Umbilical cord (tissue), 2 donors: Measurements from ENCODE around the gene FMOD. TPM values are rescaled to one million over a fixed set of nuclear protein-coding genes. Genes with fewer than 3 reads are reported as not detected.

Experiments used
- DNase-seq: peaks from one replicate; pipeline ENCODE4 v3.0.0-alpha.2; 2015; ENCODE audit warnings: low spot score
- total RNA-seq: library from RNA; depleted of rRNA; stranded (reverse); fragments of >200 nt; gene quantifications from one replicate; pipeline ENCODE4 v1.2.3, GENCODE V29; 2014; ENCODE audit warnings: low replicate concordance; ENCODE audit not compliant: insufficient read depth

Gene FMOD
- total RNA-seq, result 227 TPM

DNA sequence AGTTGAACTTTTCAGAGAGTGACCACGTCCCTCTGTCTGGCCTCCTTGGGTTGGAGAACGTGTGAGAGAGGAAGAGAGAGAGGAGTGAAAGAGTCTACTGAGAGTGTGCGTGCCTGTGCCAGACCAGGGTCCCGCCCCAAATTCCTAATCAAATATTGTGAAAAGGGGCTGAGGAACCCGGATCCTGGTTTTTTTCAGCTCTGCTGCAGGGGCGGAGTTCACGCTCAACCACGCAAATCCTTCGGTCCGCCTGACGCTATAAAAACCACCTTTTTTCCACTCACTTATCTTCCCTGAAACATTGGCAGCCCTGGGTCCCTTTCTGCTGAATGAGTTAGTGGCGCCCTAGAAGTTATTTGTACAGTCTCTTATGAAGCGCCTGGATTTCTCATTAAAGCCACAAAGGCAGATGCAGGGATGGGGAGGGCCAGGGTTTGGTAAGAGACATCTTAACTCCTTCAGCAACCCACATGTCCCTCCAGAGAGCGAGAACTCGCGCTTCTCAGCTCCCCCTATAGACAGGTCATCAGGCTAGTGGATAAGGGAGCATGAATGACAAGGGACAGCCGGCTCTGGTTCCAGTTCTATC, at the start of gene FMOD:
FMOD (minus strand) TSS at position 86 of the 589 bp plus-strand sequence. CDS start 2,852 bp downstream, outside the sequence.
- peak; percentile 93 for DNase-seq

DNA sequence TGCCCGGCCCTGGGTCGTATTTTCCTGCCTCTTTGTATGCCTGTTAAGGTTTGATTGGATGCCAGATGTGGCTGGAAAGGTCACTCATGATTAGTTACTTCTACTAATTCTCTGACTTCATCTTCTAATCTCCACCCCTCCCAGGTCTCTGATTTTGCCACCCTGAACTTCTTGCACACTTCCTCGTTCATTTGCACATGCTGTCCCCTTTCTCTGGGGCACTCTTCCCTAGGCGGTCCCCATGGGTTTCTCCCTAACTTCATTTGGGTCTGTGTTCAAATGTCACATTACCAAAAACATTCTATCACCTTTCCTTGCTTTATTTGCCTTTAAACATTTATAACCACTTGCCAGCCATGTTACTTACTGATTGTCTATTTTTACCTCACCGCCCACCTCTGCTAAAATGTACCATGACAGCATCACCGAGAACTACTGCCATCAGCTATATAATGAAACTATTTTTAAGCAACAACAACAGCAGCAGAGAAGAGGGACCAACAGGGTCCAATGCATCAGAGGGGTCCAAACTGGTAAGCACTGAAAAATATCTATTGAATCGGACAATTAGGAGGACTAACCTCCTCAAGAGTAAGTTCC, 45.8 kb upstream of the FMOD start:
- no peak for DNase-seq

DNA sequence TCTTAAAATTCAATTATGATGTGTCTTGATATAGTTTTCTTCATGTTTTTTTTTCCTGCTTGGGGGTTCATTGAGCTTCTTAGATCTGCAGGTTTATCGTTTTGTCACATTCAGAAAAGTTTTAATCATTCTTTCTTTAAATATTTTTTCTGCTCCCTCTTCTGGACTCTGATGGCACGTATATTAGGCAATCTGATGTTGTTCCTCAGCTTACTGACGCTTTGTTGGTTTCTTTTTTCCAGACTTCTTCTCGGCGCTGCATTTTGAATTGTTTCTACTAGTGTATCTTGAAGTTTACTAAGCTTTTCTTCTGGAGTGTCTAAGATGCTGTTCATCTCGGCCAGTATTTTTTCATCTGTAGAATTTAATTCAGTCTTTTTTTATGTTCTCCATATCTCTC, 44.8 kb upstream of the FMOD start:
- DNase-seq, result no peak

DNA sequence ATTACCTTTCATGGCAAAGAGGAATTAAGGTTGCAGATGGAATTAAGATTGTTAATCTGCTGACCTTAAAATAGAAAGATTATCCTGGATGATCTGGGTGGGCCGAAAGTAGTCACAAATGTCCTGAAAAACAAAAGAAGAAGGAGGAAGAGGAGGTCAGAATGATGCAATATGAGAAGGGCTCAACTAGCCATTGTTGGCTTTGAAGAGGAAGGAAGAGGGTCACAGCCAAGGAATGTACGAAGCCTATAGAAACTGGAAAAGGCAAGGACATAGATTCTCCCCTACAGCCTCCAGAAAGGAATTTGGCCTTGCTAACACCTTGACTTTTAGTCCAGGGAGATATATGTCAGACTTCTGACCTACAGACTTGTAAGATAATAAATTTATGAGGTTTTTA, 39.4 kb upstream of the FMOD start:
- DNase-seq, result no peak

DNA sequence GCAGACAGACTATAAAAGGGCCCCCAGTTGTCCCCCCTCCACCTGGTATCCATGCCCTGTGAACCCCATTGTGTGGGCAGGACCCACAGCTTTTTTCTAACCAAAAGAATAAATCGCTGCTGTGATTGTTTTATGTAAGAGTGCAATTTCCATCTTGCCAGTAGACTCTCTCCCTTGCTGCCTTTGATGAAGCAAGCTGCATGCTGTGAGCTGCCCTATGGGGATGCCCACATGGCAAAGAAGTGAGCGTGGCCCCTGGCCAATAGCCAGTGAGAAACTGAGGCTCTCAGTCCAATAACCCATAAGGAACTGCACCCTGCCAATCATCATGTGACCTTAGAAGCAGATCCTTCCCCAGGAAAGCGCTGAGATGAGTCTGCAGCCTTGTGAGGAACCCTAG, 37.8 kb upstream of the FMOD start:
- no peak for DNase-seq

DNA sequence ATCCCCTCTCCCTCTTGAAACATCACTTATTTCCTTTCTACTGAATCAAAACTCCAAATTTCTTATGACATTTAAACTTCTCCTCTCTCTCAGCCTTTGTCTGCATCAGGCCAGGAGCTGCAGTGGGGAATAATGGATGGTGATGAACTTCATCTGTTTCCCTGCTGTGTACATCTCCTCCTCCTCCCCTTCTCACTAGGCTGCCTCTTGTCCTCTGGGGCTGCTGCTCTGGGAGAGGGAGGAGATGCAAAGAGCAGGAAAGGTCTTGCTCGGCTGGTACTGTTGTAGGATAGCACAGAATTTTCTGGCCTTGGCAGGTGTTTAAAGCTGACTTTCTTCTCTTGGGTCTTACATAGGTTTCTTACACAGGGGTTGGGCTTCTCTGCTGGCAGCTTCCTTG, 31.1 kb upstream of the FMOD start:
- DNase-seq, result no peak

DNA sequence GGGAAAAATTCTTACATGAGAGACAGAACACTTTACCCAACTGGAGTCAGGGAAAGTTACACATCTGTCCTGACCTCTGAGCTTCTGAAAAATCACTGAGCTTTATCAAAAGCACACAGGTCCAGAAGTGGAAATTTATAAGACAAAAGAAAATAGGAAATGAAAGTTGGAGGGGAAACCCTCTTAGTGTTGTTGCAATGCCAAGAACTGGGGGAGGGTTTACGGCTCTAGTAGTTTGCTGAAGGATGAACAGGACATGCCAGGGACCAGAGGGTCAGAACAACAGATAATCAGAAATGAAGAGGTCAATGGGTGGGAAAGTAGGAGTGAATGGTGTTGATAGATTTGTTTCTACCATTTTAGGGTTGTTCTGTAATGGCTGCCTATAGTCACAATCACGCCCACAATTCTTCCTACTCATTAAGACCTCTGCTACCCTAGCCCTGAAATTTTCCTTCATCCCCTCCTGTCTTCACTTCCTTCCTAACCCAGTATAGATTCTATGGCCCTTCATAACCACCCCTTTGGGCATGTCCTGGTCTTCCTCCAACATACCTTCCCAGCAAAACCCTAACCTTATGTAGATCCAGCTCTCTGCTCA, 30.3 kb upstream of the FMOD start:
- no peak for DNase-seq

DNA sequence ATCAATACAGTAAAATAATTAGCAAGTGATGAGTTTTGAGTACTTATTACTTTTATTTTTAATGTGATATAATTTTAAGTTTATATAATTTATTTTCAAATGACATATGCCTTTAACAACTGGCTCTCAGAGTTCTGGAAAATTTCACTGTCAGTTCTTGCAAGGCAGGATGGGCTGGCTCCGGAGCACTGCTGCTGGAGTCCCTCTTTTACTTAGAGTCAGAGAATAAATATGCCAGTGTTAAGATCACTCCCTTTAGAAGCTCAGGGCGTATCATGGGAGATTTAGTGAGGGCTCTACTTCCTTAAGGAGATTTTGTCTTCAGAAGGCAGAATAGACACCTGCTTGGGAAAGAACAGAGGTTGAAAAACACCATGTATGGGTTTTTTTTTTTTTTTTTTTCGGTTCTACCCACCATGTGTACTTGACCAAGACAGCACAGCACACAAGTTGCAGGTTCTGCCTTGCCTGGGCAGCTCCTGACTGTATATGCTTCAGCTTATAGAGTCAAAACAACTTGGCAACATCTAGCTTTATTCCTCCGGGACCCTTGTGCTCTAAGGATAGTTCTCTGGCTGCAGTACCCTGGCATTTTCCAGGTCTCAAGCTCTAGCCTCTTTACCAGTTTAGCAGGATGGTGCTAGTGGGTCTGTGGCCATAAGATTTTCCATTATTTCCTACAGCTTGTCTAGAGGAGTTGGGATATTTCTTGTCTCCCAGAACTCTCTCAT, 29.7 kb upstream of the FMOD start:
- DNase-seq, result peak; percentile 95

DNA sequence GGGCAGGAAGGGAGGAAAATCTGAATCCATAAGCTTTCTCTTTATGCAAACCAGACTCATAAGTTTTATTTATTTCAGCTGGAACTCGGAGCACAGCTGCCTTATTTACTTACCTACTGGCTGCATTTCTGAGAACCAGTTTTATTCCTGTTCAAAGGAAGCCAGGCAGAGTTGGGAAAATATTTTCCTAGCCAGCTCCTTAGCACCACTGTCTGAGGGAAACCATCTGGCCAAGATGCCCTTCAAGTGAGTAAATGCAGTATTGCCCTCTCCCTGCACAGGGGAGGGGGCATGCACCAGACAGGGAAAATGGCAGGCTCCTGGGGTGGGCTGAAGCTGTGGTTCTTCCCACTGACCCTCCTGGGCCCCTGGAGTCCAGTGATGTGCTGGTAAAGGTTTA, 28.9 kb upstream of the FMOD start:
- peak; percentile 92 for DNase-seq

DNA sequence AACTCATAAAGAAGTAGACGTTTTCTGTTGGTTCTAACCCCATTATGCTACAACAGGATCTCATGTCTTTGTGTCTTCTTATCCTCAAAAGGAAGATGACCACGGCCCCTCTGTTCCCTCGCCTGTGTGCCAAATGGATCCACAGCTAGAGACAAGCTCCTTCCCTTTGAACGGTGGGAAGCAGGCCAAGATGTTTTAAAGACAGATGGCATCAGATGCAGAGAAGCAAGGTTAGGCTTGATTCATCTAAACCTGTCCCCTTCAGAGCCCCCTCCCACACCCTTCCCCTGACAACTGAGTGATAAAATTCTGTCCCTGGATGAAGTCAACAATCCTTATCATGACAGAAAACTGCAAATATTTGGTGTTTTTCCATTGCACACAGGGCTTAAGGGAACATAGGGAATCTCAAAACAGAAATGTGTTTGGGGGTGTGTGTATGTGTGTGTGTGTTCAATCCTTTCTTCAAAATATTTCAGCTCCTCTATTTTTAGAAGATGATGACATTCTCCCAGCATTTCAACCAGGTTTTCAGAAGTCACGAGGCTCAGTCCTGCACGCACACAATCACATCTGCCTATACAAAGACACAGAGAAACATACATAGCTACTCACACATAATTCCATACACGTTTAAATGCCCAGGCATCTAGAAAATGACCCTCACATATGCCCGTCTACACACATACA, 27.8 kb upstream of the FMOD start:
- DNase-seq, result peak; percentile 93

DNA sequence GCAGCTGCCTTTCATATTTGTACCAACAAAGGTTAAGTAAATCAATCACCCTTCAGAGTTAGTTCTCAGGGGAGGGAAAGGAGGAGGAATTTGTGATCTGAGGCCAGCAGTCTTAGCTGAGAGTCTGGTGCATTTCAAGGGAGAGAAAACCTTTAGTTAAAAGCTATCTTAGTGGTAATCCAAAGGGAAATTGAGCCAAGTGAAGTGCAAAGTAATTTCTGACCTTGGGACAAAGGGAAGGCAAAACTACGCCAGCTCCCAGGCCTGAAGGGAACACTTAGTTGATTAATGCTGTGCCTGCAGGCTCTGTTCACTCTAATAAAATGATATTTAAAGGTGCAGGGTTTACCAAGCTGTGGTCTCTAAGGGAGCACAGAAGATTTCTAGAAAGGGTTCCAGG, 23.1 kb upstream of the FMOD start:
- peak; percentile 77 for DNase-seq

DNA sequence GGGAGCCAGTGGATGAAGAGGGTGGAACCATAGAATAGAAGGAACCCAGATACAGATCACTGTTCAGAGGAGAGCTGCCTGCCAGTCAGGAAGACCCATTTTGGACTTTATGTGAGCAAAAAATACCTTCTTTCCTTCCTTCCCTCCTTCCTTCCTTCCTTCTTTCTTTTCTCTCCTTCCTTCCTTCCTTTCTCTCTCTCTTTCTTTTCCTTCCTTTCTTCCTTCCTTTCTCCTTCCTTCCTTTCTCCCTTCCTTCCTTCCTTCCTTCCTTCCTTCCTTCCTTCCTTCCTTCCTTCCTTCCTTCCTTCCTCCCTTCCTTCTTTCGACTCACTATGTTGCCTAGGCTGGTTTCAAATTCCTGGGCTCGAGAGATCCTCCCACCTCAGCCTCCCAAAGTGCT, 22.1 kb upstream of the FMOD start:
- no peak for DNase-seq

DNA sequence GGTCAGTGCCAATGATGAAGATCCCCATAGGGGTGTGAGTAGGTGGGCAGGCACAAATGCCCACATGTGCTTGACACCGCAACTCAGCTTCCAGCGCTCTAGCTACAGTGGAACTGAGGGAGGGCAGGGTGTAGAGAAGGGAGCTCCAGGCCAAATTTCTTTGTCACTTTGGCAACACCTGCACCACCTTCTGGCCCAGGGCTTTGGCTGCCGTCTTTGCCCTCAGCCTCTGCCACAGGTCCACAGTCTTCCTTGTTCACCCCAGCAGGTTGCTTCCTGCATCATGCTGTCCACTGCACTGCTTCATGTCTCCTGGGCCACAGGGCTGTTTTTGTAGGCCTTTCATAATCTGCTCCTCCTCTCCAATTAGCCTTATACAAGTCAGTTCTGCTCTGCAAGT, 20.4 kb upstream of the FMOD start:
- DNase-seq, result no peak

DNA sequence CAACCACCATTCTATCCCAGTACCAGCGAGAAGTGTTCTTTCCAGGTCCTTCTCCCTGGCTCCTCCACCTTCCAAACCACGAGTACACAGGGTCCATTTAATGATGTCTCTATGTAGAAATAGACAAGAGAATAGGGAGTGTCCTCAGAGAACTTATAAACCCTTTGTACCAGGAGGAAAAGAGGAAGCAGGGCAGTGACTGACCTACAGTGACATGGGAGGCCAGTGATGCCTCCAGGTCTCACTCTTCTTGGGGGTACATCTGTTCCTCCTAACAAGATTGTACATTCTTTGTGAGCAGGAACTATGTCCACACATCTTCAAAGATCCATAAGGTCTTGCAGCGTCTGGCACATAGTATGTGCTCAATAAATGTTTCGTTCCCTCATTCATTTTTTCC, 18.7 kb upstream of the FMOD start:
- no peak for DNase-seq

DNA sequence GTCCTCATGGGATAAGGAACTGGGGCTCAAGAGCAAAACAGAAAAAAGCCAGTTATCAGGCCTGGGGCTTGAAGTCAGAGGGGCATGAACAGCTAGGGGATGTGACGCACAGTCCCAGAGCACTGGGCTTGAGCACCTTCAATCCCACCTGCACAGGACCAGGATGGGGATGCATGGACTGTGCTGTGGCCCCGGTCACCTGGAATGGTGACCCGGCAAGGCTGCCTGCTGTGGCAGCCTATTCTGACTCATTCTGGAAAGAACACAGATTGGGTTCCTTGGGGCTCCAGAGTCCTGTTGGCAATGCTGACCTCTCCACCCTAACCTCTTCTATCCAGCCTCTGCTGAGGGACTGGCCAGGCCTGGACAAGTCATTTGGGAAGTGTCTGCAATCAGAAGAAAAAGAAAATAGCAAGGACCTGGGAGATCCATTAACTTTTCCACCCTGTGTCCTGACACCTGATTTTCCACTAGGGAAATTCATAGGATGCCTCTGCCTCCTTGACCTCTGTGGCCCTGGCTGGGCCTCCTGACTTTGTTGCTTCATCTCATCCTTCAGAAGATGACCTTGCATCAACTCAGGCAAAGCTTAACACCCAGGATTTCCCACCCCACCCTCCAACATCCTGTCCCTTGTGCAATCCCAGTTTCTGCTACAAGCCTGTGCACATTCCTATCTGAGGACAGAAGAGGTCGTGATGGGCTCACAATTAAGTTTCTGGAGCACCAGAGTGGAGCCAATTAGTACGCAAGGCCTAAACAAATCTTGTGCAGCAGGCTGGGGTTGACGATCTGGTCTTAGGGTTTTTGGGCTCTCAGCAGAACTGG, 17.9 kb upstream of the FMOD start:
- DNase-seq, result peak; percentile 92

DNA sequence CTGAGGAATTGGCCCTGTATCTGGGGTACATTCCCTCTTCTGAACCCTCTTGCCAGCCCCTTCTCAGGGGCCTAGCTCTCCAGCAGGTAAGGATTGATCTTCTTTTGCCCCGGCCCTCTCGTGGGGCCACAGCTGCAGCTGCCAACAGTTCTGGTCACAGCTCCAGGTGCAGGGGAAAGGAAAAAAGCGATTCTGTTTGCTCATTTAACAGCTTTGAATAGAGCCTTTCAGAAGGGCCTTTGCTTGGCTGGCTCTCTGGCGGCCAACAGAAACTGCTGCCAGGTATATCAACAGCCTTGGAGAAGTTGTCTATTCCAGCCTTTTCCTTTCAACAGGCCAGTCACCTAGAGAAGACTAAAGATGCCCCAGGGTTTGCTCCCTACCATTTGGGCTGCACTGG, 16.1 kb upstream of the FMOD start:
- no peak for DNase-seq

DNA sequence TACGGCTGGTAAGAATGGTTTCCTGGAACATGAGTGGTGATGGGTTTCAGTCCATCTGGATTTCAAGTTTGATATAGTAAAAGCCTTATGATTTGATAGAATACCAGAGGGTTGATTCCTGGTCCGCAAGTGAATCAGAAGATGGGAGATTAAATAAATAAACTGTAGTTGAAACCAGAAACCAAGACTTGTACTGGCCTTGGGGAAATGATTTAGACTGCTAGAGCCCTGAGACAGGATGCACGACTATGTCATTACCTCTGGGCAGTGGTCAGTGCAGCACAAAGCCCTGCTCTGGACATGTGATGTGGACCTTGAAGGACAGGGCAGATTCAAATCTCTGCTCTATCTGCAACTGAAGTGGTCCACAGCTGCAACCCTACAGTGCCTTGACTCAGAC, 15.6 kb upstream of the FMOD start:
- DNase-seq, result no peak

DNA sequence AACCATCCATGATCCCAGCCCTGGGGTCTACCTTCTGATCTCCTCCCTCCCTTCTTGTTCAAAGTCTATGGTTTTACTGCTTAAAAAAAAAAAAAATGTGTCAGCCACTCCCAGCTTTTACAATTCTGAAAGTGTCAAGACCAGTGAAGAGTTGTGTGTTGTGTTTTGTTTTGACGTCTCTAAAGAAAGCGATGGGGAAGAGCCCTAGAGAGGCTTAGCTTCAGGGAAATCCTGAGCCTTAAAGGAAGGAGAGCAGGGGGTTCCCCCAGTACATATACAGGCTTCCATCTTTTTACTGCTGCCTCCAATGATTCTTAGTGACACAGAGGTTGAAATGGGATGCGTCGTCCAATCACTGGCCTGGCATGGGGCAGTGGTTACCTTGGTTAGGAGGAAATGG, 13.9 kb upstream of the FMOD start:
- DNase-seq, result no peak

DNA sequence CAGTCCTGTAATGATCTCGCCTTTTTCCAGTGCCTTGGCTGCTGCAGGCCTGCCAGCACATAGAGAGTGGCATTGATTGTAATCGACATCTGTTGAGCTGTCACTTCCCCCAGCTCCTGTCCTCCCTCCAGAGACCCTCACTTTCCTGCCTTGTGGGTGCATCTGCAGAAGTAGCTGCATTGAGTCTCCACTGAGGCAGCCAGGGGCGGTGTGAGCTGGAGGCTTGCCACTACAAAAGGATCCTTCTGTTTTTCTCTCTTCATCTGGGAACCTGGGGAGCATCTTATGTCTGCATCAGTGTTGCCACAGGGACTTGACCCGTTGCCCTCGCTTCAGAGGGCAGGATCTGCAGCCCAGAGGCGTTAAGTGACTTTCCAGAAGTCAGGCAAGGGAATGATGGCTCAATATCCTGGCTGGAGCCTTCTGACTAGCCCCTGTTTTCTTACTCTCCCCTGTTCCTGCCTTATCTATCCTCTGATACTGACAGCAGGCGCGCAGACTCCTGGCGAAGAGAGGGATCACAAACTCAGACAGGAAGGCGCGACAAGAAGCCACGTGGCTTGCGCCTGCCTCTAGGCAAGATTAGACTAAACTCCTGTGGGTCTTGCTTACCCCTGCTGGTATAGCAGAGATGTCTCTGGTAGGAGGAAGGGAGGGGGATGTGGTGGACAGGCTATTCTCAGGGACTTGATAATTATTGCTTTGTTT, 13.3 kb upstream of the FMOD start:
- peak; percentile 97 for DNase-seq

DNA sequence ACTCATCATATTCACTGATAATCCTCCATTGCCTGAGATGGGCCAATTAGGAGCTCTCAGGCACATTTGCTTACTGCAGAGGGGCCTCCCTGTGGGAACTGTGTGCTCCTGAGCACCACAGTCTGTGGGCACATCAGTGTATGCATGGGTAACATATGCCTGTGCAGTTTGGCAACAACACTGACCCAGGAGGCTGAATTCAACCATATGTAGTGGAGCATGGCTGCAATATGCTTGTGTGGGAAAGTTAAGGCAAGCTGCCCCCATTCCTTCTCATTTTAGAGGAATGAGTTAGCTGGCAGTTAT, 11.8 kb upstream of the FMOD start:
- no peak for DNase-seq
